GM12873 (cell line): ENCODE measurements around the gene FAXDC2.

ENCODE experiments used
- TF ChIP-seq, protein P1 (sequence below): IDR thresholded peaks from 2 replicates; pipeline ENCODE4 v1.5.1; 2012; ENCODE audit warnings: low read depth, mild to moderate bottlenecking, moderate library complexity, low read length, control low read depth; ENCODE audit not compliant: insufficient read depth; ENCODE audit errors: missing control alignments

Gene FAXDC2

DNA sequence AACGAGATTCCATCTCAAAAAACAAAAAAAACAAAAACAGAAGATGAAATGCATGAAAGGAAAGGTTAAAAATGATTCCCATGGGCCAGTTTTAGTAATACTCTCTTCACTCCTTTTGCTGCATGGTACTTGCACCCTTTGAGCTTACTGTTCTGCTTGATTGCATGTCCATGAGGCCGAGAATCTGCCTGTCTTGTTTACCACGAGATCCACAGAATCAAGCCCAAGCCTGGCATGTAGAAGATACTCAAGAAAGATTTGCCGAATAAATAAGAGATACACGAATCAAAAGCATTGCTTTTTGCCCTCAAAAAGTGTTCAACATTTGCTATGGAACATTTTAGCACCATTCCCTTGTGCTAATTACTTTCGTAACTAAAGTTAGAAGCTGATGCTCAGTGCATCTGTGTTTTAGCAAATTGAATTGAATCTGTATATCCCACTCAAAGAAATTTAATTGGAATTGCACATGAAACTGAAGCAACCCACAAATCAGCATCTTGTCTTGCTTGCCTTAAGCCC is 1.1 kb downstream of the FAXDC2 start:
- TF ChIP-seq, protein P1, sequence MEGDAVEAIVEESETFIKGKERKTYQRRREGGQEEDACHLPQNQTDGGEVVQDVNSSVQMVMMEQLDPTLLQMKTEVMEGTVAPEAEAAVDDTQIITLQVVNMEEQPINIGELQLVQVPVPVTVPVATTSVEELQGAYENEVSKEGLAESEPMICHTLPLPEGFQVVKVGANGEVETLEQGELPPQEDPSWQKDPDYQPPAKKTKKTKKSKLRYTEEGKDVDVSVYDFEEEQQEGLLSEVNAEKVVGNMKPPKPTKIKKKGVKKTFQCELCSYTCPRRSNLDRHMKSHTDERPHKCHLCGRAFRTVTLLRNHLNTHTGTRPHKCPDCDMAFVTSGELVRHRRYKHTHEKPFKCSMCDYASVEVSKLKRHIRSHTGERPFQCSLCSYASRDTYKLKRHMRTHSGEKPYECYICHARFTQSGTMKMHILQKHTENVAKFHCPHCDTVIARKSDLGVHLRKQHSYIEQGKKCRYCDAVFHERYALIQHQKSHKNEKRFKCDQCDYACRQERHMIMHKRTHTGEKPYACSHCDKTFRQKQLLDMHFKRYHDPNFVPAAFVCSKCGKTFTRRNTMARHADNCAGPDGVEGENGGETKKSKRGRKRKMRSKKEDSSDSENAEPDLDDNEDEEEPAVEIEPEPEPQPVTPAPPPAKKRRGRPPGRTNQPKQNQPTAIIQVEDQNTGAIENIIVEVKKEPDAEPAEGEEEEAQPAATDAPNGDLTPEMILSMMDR: no peak

DNA sequence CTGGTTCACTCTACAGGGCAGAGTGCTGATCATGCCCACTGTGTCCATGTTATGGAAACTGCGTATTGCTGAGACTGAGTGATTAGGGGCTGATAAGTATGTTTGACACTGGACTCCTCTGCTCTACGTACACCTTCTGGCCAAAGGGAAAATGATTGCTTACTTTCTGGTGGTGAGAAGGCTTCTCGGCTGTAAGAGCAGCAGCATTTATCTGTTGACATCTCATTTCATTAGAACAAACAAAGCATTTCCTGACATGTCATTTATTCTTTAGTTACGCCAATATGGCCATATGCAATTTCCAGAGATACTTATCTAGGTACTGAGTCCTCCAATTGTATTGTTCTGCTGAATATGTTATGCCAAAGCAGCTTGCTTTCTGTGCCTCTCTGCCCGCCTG is 5.6 kb downstream of the FAXDC2 start:
- TF ChIP-seq, protein P1: no peak

DNA sequence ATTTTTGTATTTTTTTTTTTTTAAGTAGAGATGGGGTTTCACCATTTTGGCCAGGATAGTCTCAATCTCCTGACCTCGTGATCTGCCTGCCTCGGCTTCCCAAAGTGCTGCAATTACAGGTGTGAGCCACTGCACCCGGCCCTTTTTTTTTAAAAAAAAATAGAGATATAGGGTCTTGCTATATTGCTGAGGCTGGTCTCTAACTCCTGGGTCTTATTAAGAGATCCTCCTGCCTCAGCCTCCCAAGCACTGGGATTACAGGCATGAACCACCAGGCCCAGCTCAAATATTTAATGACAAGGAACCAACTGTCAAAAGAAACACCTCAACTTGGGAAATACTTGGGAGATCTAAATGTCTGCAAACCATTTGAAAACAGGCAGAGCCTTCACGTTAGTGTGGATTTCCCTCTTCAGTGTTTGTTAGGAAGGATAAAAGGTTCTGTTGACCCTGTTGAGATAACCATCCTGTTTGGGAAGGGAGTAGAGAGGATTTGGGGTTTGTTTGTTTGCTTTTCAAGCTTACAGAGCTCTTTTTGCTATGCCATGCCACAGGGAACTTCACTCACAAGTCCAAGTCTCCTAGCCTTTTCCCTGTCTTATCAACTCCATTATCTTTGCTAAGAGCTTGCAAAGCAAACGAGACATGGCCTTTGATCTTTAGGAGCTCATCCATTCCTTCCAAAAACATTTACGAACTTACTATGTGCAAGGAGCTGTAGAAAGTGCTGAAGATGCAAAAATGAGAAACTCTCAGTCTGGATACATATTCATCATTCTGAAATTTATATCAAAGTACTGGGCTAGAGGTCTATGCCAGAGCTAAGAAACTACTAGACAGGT is 7.5 kb downstream of the FAXDC2 start:
- TF ChIP-seq, protein P1: no peak

DNA sequence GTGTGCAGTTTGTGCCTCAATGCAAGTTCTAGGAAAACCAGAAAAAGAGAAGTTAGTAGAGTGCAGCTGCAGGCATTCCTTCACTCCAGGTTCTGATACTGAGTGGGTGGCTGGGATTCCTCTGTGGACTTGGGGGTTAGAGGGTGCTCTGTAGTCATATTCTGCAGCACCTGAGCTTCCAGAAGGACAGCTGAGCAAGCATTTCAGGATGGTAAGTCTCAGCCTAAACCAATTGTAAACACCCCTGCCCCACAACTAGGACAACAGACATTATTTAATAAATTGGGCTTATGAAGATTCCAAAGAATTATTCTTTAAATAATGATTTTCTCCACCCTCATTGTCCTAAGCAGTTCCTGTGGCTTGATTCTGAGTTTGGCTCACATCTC is 9.1 kb downstream of the FAXDC2 start:
- TF ChIP-seq, protein P1: no peak

DNA sequence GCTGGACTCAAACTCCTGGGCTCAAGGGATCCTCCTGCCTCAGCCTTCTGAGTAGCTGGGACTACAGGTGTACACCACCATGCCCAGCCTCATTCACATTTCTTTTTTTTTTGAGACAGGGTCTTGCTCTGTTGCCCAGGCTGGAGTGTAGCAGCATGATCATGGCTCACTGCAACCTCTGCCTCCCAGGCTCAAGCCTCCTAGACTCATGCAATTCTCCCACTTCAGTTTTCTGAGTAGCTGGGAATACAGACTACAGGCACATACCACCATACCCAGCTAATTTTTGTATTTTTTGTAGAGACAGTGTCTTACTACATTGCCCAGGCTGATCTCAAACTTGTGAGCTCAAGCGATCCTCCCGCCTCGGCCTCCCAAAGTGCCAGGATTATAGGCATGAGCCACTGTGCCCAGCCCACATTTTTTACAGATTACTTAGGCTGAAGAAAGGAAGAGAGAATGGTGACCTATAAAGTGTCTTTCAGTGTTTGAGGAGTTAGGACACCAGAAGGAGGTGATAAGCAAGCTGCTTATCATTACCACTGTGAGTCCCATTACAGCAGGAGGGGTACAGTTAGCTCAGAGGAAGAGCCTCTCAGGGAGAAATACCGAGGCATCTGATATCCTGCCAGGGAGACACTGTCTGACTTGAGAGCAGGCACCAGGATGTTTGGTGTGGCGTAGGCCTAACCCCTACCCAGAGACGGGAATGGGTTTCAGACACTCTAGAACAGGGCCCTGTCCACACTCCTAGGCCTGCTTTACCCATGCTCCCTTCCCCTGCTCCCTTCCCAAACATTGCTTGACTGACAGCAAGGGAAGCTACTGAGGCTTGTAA is 9.7 kb downstream of the FAXDC2 start:
- TF ChIP-seq, protein P1: no peak

DNA sequence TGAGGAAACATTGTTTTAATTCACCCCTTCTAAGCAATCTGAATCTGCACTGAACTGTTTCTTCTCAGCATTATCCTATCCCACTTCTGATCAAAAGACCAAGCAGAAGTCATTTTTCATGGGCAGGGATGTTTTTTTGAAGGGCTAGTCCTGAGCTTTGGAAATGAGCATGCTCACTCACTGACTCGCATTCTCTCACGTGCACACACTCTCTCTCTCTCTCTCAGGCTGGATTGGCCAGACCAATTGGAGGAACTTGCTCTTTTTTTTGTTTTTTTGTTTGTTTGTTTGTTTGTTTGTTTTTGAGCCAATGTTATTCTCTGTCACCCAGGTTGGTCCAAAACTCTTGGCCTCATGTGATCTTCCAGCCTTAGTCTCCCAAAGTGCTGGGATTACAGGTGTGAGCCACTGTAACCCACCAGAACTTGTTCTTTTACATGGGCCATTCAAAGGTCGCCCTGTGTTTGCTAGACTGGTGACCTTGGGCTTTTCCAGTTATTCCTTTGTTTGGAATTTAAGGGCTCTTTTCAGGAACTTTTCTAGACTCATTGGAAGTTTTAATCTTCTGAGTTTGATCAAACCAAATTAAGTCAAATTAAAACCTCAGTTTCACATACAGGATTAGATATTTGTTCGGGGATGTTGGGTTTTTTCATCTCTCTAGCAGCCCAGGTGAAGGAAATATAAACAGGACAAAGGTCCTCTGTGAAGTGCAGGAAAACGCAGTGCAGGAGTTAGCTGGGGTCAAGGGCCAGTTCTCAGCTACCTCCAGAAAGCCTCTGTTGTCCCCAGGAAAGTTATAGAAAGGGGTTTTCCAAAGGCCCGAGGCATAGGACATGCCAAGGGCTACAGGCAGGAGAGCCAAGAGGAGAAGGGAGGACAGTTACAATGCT is 13.1 kb downstream of the FAXDC2 start:
- TF ChIP-seq, protein P1: no peak
